Thoracic aorta (tissue), 2 donors: ENCODE results near the gene BRF1. TPM values are rescaled to one million over a fixed set of nuclear protein-coding genes. Genes with fewer than 3 reads are reported as not detected.
"Not testable (repeated sequence)": the region's sequence is repeated elsewhere in the genome, so short reads cannot be mapped to it uniquely, and the experiment has no call there.

ENCODE experiments used
- ATAC-seq: fragments of 150-250 bp; one replicate; pipeline ENCODE4 v1.8.0; 2017; ENCODE audit warnings: low read depth; ENCODE audit not compliant: insufficient number of reproducible peaks, low FRiP score
- DNase-seq: peaks from one replicate; pipeline ENCODE4 v3.0.0-alpha.2; 2020; ENCODE audit warnings: low spot score
- H3K27ac ChIP-seq, 2 donors: fragments of 200-600 bp; sonication (generic); 1 replicate in 1 of 2; 2 replicates in 1 of 2; pipeline ENCODE4 v1.5.1; 2016; ENCODE audit warnings: mild to moderate bottlenecking in 2 of 2, moderate library complexity in 2 of 2
- H3K27me3 ChIP-seq: fragments of 200-600 bp; sonication (generic); replicated peaks from 2 replicates; pipeline ENCODE4 v1.6.0; 2016; ENCODE audit warnings: mild to moderate bottlenecking; ENCODE audit not compliant: insufficient read depth
- H3K36me3 ChIP-seq: fragments of 200-600 bp; sonication (generic); one replicate; pipeline ENCODE4 v1.5.1; 2016
- H3K4me1 ChIP-seq, 2 donors: fragments of 200-600 bp; sonication (generic); 1 replicate in 1 of 2; 2 replicates in 1 of 2; pipeline versions ENCODE4 v1.5.1 to v1.6.0; 2016; ENCODE audit warnings: low read depth in 2 of 2, mild to moderate bottlenecking in 1 of 2; ENCODE audit not compliant: control insufficient read depth in 1 of 2
- H3K4me3 ChIP-seq: fragments of 200-600 bp; sonication (generic); 2 replicates; pipeline ENCODE4 v1.5.1; 2016; ENCODE audit warnings: mild to moderate bottlenecking
- H3K9me3 ChIP-seq: fragments of 200-600 bp; sonication (generic); 2 replicates; pipeline ENCODE4 v1.5.1; 2016
- CTCF ChIP-seq: fragments of 200-600 bp; sonication (generic); IDR thresholded peaks from one replicate; pipeline ENCODE4 v1.5.1; 2019; ENCODE audit warnings: antibody characterized with exemption
- total RNA-seq, 2 donors: library from RNA; depleted of rRNA; stranded (reverse); fragments of >200 nt; gene quantifications; one replicate each; pipeline versions ENCODE4 v1.1.0 to v1.2.3, GENCODE V29; 2016

The BRF1 gene
- total RNA-seq, 2 donors from 2014 or later: 49.4 to 80.5 TPM

- Histone ChIP-seq H3K4me1 (peaks cover 0 to 5% of the 10 kb centered on the region in 2 donors), H3K27ac (no peak overlapping the region), H3K9me3 (no peaks in the 10 kb centered on the region), H3K27me3 (no peaks in the 10 kb centered on the region), H3K36me3 (no peaks in the 10 kb centered on the region), H3K4me3 (no peak overlapping the region)
- no peak for TF ChIP-seq CTCF
- ATAC-seq (no peak), DNase-seq (no peak)
Observed at GRCh38 chr14:105305791-105306190, 5.0 kb upstream of the BRF1 start.

- no peak for DNase-seq
- no peaks in the 10 kb centered on the region for H3K36me3 ChIP-seq
- no peaks in the 10 kb centered on the region for H3K9me3 ChIP-seq
- no peaks in the 10 kb centered on the region for H3K27me3 ChIP-seq
- ATAC-seq: no peak
- no peak for TF ChIP-seq CTCF
- no peak overlapping the region for H3K4me3 ChIP-seq
- no peak overlapping the region for H3K27ac ChIP-seq
- H3K4me1 ChIP-seq: peaks cover 0 to 5% of the 10 kb centered on the region in 2 donors
Observed at GRCh38 chr14:105305345-105305744, 4.5 kb upstream of the BRF1 start.

GRCh38 chr14:105304565-105304964 lies 3.8 kb upstream of the BRF1 start:
- ATAC-seq (no peak), DNase-seq (no peak)
- Histone ChIP-seq H3K9me3 (no peaks in the 10 kb centered on the region), H3K27me3 (no peaks in the 10 kb centered on the region), H3K4me3 (no peak overlapping the region), H3K36me3 (no peaks in the 10 kb centered on the region), H3K27ac (no peak overlapping the region), H3K4me1 (peaks cover 5 to 13% of the 10 kb centered on the region in 2 donors)
- TF ChIP-seq CTCF: no peak

GRCh38 chr14:105303949-105304348 lies 3.1 kb upstream of the BRF1 start:
- H3K9me3 ChIP-seq: no peaks in the 10 kb centered on the region
- no peaks in the 10 kb centered on the region for H3K27me3 ChIP-seq
- peaks cover 11 to 19% of the 10 kb centered on the region in 2 donors for H3K4me1 ChIP-seq
- no peak overlapping the region for H3K4me3 ChIP-seq
- TF ChIP-seq CTCF: no peak
- no peaks in the 10 kb centered on the region for H3K36me3 ChIP-seq
- no peak for DNase-seq
- no peak overlapping the region for H3K27ac ChIP-seq
- ATAC-seq: no peak

DNA sequence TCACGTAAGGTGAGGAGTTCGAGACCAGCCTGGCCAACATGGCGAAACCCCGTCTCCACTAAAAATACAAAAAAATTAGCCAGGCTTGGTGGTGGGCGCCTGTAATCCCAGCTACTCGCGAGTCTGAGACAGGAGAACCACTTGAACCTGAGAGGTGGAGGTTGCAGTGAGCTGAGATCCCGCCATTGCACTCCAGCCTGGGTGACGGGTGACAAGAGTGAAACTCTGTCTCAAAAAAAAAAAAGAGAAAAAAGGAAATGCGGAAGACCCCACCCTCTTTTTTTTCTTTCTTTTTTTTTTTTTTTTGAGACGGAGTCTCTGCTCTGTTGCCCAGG lies 1.1 kb upstream of the BRF1 start:
- H3K4me3 ChIP-seq: peak overlapping the region; percentile 93
- not testable (repeated sequence) for ATAC-seq

More for the DNA sequence above, 1.1 kb upstream of the BRF1 start:
- Histone ChIP-seq H3K27ac (peak overlapping the region in 1 of 2 donors; percentile 97), H3K4me1 (peaks cover 11 to 22% of the 10 kb centered on the region in 2 donors)
- H3K27me3 ChIP-seq, H3K9me3 ChIP-seq, H3K36me3 ChIP-seq, DNase-seq: not testable (repeated sequence)
